Fibroblast of lung (primary cell): ENCODE measurements around the gene MMP13.

Source experiments
- EZH2 ChIP-seq: IDR thresholded peaks from 2 replicates; pipeline ENCODE4 v1.5.1; 2012; ENCODE audit warnings: low read length, control low read depth, mild to moderate bottlenecking; ENCODE audit errors: missing control alignments
- TF ChIP-seq, protein P1 (sequence below), 2 donors: IDR thresholded peaks in 1 of 2; conservative IDR thresholded peaks in 1 of 2; 1 replicate in 1 of 2; 2 replicates in 1 of 2; pipeline ENCODE4 v1.5.1; 2011 to 2012; ENCODE audit warnings: low read length in 2 of 2, control low read depth in 1 of 2, inconsistent platforms in 1 of 2, low read depth in 1 of 2, mild to moderate bottlenecking in 1 of 2

DNA sequence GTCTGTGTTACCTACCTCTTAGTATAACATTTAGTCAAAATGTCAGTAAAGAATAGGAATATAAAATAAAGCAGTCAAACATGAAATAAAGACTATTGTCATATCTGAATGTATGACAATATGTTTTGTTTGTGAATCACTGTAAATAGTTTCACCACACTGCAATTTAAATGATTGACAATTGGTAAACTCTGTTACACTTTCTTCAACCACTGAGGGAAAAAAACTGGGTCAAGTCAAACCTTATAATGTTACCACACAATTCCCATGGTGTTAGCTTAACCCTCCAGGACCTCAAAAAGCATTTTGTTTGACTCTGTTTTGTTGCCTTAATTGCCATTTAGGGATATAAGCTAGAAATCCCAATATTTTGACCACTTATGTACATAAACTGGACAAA is 10.5 kb upstream of the MMP13 start:
- TF ChIP-seq, protein P1, sequence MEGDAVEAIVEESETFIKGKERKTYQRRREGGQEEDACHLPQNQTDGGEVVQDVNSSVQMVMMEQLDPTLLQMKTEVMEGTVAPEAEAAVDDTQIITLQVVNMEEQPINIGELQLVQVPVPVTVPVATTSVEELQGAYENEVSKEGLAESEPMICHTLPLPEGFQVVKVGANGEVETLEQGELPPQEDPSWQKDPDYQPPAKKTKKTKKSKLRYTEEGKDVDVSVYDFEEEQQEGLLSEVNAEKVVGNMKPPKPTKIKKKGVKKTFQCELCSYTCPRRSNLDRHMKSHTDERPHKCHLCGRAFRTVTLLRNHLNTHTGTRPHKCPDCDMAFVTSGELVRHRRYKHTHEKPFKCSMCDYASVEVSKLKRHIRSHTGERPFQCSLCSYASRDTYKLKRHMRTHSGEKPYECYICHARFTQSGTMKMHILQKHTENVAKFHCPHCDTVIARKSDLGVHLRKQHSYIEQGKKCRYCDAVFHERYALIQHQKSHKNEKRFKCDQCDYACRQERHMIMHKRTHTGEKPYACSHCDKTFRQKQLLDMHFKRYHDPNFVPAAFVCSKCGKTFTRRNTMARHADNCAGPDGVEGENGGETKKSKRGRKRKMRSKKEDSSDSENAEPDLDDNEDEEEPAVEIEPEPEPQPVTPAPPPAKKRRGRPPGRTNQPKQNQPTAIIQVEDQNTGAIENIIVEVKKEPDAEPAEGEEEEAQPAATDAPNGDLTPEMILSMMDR (conservative IDR thresholded peaks at IDR 0.05 in 1 of 2, IDR thresholded peaks at IDR 0.05 in 1 of 2; ENCODE audit: low read depth in 1 of 2, low read length in 2 of 2), result no peak
- no peak for TF ChIP-seq EZH2
